ENCODE results near the gene R3HDM2.

The R3HDM2 gene

DNA sequence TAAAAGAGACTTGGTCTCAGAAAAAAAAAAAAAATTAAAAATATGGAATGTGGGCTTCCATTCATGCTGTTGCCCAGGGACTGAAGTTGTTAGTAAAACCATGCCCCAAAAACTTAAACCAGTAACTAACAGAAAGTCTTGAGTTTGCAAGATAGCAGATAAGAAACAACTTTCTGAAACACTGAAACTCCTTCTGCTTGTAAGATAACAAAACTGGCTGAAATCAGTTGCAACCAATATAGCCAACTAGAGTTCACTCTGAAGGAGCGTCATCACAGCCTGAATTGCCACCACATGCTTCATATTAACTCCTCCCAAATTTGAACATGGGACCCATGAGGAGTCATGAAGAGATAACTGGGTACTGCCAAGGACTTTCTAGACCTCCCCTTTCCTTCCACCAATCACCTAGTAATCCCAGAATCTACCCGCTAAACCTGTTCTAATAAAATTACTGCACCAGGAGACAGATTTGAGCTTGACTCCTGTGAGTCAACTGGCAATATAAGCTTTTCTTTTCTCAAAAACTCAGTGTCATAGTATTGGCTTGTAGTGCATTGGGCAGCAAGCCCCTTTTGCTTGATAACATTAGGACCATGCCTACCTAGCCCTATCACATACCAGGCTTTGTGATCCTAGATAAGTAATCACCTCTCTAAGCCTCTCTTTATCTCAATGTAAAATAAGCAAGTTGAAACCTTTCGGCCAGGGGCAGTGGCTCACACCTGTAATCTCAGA is 53.6 kb downstream of the R3HDM2 start:
- Mint-ChIP-seq H3K27ac (no peak overlapping the region), H3K36me3 (ENCODE audit: low read depth) (peaks cover 52% of the 10 kb centered on the region), H3K4me1 (no peaks in the 10 kb centered on the region), H3K9me3 (no peaks in the 10 kb centered on the region), H3K27me3 (ENCODE audit: low read depth, poor library complexity) (peaks cover 3% of the 10 kb centered on the region), H3K4me3 (no peak overlapping the region)
- DNase-seq, result no peak
- TF ChIP-seq, protein P1, sequence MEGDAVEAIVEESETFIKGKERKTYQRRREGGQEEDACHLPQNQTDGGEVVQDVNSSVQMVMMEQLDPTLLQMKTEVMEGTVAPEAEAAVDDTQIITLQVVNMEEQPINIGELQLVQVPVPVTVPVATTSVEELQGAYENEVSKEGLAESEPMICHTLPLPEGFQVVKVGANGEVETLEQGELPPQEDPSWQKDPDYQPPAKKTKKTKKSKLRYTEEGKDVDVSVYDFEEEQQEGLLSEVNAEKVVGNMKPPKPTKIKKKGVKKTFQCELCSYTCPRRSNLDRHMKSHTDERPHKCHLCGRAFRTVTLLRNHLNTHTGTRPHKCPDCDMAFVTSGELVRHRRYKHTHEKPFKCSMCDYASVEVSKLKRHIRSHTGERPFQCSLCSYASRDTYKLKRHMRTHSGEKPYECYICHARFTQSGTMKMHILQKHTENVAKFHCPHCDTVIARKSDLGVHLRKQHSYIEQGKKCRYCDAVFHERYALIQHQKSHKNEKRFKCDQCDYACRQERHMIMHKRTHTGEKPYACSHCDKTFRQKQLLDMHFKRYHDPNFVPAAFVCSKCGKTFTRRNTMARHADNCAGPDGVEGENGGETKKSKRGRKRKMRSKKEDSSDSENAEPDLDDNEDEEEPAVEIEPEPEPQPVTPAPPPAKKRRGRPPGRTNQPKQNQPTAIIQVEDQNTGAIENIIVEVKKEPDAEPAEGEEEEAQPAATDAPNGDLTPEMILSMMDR (IDR thresholded peaks at IDR 0.05), result no peak

DNA sequence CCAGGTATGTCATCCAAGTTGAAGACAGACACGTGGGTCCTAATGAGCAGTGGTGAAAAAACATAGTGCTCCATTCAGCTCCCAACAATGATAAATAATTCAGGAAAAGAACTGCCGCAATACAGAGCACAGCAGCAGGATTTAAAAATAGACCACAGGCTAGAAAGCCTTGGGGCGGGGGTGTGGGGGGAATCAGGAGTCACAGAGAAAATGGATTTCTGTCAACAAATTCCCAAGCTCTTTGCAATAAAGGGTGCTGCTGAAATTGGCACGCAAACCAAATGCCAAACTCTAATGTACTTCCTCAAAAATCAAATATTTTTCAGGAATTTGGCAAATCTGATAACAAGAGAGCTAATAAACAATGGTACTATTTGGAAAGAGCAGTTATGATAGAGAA is 58.6 kb downstream of the R3HDM2 start:
- Mint-ChIP-seq H3K27ac (no peak overlapping the region), H3K9me3 (peaks cover 17% of the 10 kb centered on the region), H3K4me3 (no peak overlapping the region), H3K4me1 (no peaks in the 10 kb centered on the region), H3K27me3 (ENCODE audit: low read depth, poor library complexity) (no peaks in the 10 kb centered on the region), H3K36me3 (ENCODE audit: low read depth) (peaks cover 59% of the 10 kb centered on the region)
- no peak for DNase-seq
- TF ChIP-seq, protein P1 (IDR thresholded peaks at IDR 0.05), result no peak

DNA sequence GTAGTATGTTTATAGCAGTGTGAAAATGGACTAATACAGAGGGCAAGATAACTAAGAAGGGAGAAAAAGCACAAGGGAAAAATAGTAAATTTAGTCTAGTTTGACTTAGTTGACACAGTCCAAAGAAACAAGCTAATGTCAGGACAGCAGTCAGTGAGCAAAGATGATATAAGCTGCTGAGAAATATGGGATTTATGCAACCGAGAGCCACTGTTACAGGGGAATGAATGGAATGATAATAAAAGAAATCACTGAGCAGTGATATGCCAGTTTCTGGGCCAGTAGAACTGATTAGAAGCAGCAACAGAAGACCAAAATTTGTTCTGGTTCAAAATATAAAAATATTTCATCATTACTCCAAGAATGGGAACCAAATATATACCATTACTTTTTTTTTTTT is 60.1 kb downstream of the R3HDM2 start:
- TF ChIP-seq, protein P1 (IDR thresholded peaks at IDR 0.05), result no peak
- Mint-ChIP-seq H3K4me3 (no peak overlapping the region), H3K36me3 (ENCODE audit: low read depth) (peaks cover 66% of the 10 kb centered on the region), H3K9me3 (peaks cover 32% of the 10 kb centered on the region), H3K27ac (no peak overlapping the region), H3K27me3 (ENCODE audit: low read depth, poor library complexity) (no peaks in the 10 kb centered on the region), H3K4me1 (no peaks in the 10 kb centered on the region)
- no peak for DNase-seq

DNA sequence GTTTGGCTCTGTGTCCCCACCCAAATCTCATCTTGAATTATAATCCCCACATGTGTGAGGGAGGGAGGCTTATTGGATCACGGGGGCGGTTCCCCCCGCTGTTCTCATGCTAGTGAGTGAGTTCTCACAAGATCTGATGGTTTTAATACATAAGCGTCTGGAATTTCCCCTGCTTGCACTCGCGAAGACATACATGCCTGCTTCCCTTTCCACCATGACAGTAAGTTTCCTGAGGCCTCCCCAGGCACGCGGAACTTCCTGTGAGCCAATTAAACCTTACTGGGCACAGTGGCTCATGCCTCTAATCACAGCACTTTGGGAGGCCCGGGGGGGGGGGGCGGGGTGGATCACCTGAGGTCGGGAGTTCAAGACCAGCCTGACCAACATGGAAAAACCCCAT is 60.8 kb downstream of the R3HDM2 start:
- DNase-seq, result no peak
- no peaks in the 10 kb centered on the region for H3K27me3 Mint-ChIP-seq (ENCODE audit: low read depth, poor library complexity)
- no peak overlapping the region for H3K27ac Mint-ChIP-seq
- H3K36me3 Mint-ChIP-seq (ENCODE audit: low read depth), result peaks cover 61% of the 10 kb centered on the region
- H3K4me1 Mint-ChIP-seq, result no peaks in the 10 kb centered on the region
- no peak overlapping the region for H3K4me3 Mint-ChIP-seq
- TF ChIP-seq, protein P1 (IDR thresholded peaks at IDR 0.05), result no peak
- H3K9me3 Mint-ChIP-seq, result peaks cover 32% of the 10 kb centered on the region

DNA sequence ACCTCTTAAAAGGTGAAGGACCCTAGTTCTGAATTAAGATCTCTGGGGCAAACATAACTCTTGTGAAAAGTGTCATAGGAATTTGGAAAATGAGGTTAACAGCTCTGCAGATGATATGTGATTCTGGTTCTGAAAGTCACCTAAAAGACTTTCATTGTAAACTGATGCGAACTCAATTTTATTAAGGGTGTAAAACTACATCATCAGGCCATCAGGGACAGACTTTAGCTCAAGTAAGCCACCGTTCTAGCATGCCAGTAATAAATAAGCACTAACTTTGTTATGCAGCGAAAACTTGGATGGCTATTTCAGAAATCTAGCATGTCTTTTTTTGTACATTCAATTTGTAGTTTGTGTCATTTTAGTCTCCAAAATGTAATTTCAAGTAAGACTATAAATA is 61.6 kb downstream of the R3HDM2 start:
- Mint-ChIP-seq H3K9me3 (peaks cover 32% of the 10 kb centered on the region), H3K27me3 (ENCODE audit: low read depth, poor library complexity) (no peaks in the 10 kb centered on the region), H3K36me3 (ENCODE audit: low read depth) (peaks cover 60% of the 10 kb centered on the region), H3K27ac (no peak overlapping the region), H3K4me1 (no peaks in the 10 kb centered on the region), H3K4me3 (no peak overlapping the region)
- DNase-seq, result no peak
- TF ChIP-seq, protein P1 (IDR thresholded peaks at IDR 0.05), result no peak
